Stimulated activated CD8-positive, alpha-beta memory T cell treated with anti-CD3 and anti-CD28 coated beads, Interleukin-12 subunit alpha, Interleukin-12 subunit beta, amount 100 ng/mL, for 24 hours (primary cell): Measurements from ENCODE around the gene CEP76.
"Not testable (repeated sequence)": the region's sequence is repeated elsewhere in the genome, so short reads cannot be mapped to it uniquely, and the experiment has no call there.

Experiments used
- DNase-seq: peaks from one replicate; pipeline ENCODE4 v3.0.0-alpha.2; 2020; ENCODE audit errors: extremely low read depth

The CEP76 gene

GRCh38 chr18:12640881-12641200, 61.7 kb downstream of the CEP76 start:
- DNase-seq = no peak

- no peak for DNase-seq
Measured at GRCh38 chr18:12639990-12640880, 62.3 kb downstream of the CEP76 start.

- DNase-seq = no peak
Measured at GRCh38 chr18:12638644-12639124, 63.8 kb downstream of the CEP76 start.

GRCh38 chr18:12637901-12638643, 64.5 kb downstream of the CEP76 start:
- DNase-seq = no peak

GRCh38 chr18:12637393-12637792, 65.1 kb downstream of the CEP76 start:
- no peak for DNase-seq

GRCh38 chr18:12631831-12632477, 70.6 kb downstream of the CEP76 start:
- DNase-seq = no peak

- DNase-seq = no peak
Measured at GRCh38 chr18:12630136-12630535, 72.4 kb downstream of the CEP76 start.

GRCh38 chr18:12628706-12629702, 73.5 kb downstream of the CEP76 start:
- no peak for DNase-seq

GRCh38 chr18:12627199-12627598, 75.3 kb downstream of the CEP76 start:
- DNase-seq = not testable (repeated sequence)

GRCh38 chr18:12625241-12625640, 77.3 kb downstream of the CEP76 start:
- DNase-seq = no peak
